Measurements from ENCODE around the gene CEP70. TPM values are rescaled to one million over a fixed set of nuclear protein-coding genes. Genes with fewer than 3 reads are reported as not detected.
A peak's percentile ranks its signal among the peaks of the same experiment; 100 is the strongest.
"Not testable (repeated sequence)": the region's sequence is repeated elsewhere in the genome, so short reads cannot be mapped to it uniquely, and the experiment has no call there.

CEP70 gene
- total RNA-seq, 2 experiments from 2014 or later = 9.3 to 11.4 TPM

DNA sequence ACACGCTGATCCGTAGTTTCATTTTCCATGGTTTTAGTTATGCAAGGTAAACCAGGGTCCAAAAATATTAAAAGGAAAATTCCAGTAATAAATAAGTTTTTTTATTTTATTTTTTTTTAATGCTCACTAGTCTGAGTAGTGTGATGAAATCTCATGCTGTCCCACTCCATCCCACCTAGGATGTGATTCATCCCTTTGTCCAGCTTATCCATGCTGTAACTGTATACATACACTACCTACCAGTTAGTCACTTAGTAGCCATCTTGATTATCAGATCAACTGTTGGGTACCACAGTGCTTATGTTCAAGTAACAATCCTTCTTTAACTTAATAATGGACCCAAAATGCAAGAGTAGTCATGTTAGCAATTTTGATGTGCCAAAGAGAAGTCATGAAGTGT, 84.5 kb downstream of the CEP70 start:
- Mint-ChIP-seq H3K36me3 (ENCODE audit: low read depth) (no peaks in the 10 kb centered on the region), H3K4me3 (no peak overlapping the region), H3K4me1 (peaks cover 8% of the 10 kb centered on the region), H3K27me3 (no peaks in the 10 kb centered on the region), H3K9me3 (ENCODE audit: low read depth) (no peaks in the 10 kb centered on the region), H3K27ac (no peak overlapping the region)
- POLR2A ChIA-PET = no interaction called here
- DNase-seq (no peak), ATAC-seq (no peak)
- intact Hi-C loops (cut with DNase I, micrococcal nuclease) = no loop called here
- CTCF ChIA-PET = no interaction called here

GRCh38 chr3:138507524-138507923, 86.5 kb downstream of the CEP70 start:
- Mint-ChIP-seq H3K4me1 (no peaks in the 10 kb centered on the region), H3K9me3 (ENCODE audit: low read depth) (no peaks in the 10 kb centered on the region), H3K36me3 (ENCODE audit: low read depth) (peaks cover 2% of the 10 kb centered on the region), H3K27me3 (no peaks in the 10 kb centered on the region), H3K27ac (no peak overlapping the region), H3K4me3 (no peak overlapping the region)
- DNase-seq (no peak), ATAC-seq (no peak)
- CTCF ChIA-PET = interaction anchor here (1.9 kb wide), 1 partner anchor 28 kb away, joined by 5 read pairs; no protein-coding TSS in a partner anchor
- intact Hi-C loops (cut with DNase I, micrococcal nuclease) = no loop called here
- POLR2A ChIA-PET = no interaction called here

- ChIA-PET POLR2A (no interaction called here), CTCF (no interaction called here)
- no peak for DNase-seq
- no peak overlapping the region for H3K27ac Mint-ChIP-seq
- no peaks in the 10 kb centered on the region for H3K27me3 Mint-ChIP-seq
- intact Hi-C loops (cut with DNase I, micrococcal nuclease) = no loop called here
- peaks cover 14% of the 10 kb centered on the region for H3K36me3 Mint-ChIP-seq (ENCODE audit: low read depth)
- no peak overlapping the region for H3K4me3 Mint-ChIP-seq
- H3K4me1 Mint-ChIP-seq = peaks cover 2% of the 10 kb centered on the region
- H3K9me3 Mint-ChIP-seq (ENCODE audit: low read depth) = no peaks in the 10 kb centered on the region
- no peak for ATAC-seq
Measured at GRCh38 chr3:138498991-138499390, 95.1 kb downstream of the CEP70 start.

GRCh38 chr3:138497851-138498250, 96.2 kb downstream of the CEP70 start:
- intact Hi-C loops (cut with DNase I, micrococcal nuclease) = no loop called here
- DNase-seq = no peak
- Mint-ChIP-seq H3K27ac (no peak overlapping the region), H3K4me1 (peaks cover 2% of the 10 kb centered on the region), H3K9me3 (ENCODE audit: low read depth) (no peaks in the 10 kb centered on the region), H3K4me3 (no peak overlapping the region), H3K36me3 (ENCODE audit: low read depth) (peaks cover 20% of the 10 kb centered on the region), H3K27me3 (no peaks in the 10 kb centered on the region)
- POLR2A ChIA-PET = no interaction called here
- no peak for ATAC-seq
- CTCF ChIA-PET = interaction anchor here (0.6 kb wide), 1 partner anchor 19 kb away, joined by 3 read pairs; no protein-coding TSS in a partner anchor

GRCh38 chr3:138497021-138497420, 97.0 kb downstream of the CEP70 start:
- DNase-seq (no peak), ATAC-seq (no peak)
- POLR2A ChIA-PET = no interaction called here
- Mint-ChIP-seq H3K9me3 (ENCODE audit: low read depth) (no peaks in the 10 kb centered on the region), H3K4me1 (peaks cover 2% of the 10 kb centered on the region), H3K36me3 (ENCODE audit: low read depth) (peaks cover 21% of the 10 kb centered on the region), H3K27me3 (no peaks in the 10 kb centered on the region), H3K27ac (no peak overlapping the region), H3K4me3 (no peak overlapping the region)
- intact Hi-C loops (cut with DNase I, micrococcal nuclease) = no loop called here
- CTCF ChIA-PET = no interaction called here

DNA sequence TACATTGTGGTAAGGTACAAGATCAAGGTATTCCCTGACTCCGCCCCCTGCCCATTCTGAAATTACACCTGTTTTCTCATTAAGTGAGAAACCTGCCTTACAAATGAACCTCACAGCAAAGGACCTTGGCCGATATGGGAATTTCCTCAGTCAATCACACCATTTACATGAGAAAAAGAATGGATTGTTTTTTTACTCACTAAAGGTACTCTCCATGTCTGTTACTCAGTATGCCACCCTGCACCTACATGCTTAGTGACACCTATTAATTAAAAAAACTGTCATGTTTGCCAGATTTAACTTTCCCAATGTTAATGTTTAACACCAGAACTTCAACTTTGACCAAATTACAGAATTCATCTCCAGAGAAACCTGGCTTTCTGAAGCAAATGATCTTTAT, 97.6 kb downstream of the CEP70 start:
- intact Hi-C loops (cut with DNase I, micrococcal nuclease) = no loop called here
- DNase-seq = no peak
- CTCF ChIA-PET = no interaction called here
- peaks cover 2% of the 10 kb centered on the region for H3K9me3 Mint-ChIP-seq (ENCODE audit: low read depth)
- no peak overlapping the region for H3K4me3 Mint-ChIP-seq
- H3K27ac Mint-ChIP-seq = no peak overlapping the region
- H3K4me1 Mint-ChIP-seq = peaks cover 2% of the 10 kb centered on the region
- POLR2A ChIA-PET = no interaction called here
- no peaks in the 10 kb centered on the region for H3K27me3 Mint-ChIP-seq
- H3K36me3 Mint-ChIP-seq (ENCODE audit: low read depth) = peaks cover 22% of the 10 kb centered on the region
- no peak for ATAC-seq

- POLR2A ChIA-PET; DNase-seq; H3K9me3 Mint-ChIP-seq (ENCODE audit: low read depth); intact Hi-C loops (cut with DNase I, micrococcal nuclease); H3K27ac Mint-ChIP-seq; H3K4me3 Mint-ChIP-seq; CTCF ChIA-PET; H3K27me3 Mint-ChIP-seq; H3K4me1 Mint-ChIP-seq; ATAC-seq: not testable (repeated sequence)
- peaks cover 22% of the 10 kb centered on the region for H3K36me3 Mint-ChIP-seq (ENCODE audit: low read depth)
Measured at GRCh38 chr3:138495638-138496037, 98.4 kb downstream of the CEP70 start.

GRCh38 chr3:138494607-138494929, 99.5 kb downstream of the CEP70 start:
- Mint-ChIP-seq H3K9me3 (ENCODE audit: low read depth) (peaks cover 4% of the 10 kb centered on the region), H3K27ac (no peak overlapping the region), H3K4me1 (peaks cover 2% of the 10 kb centered on the region), H3K27me3 (no peaks in the 10 kb centered on the region), H3K4me3 (no peak overlapping the region), H3K36me3 (ENCODE audit: low read depth) (peaks cover 21% of the 10 kb centered on the region)
- ChIA-PET POLR2A (no interaction called here), CTCF (no interaction called here)
- intact Hi-C loops (cut with DNase I, micrococcal nuclease) = no loop called here
- DNase-seq (no peak), ATAC-seq (no peak)

DNA sequence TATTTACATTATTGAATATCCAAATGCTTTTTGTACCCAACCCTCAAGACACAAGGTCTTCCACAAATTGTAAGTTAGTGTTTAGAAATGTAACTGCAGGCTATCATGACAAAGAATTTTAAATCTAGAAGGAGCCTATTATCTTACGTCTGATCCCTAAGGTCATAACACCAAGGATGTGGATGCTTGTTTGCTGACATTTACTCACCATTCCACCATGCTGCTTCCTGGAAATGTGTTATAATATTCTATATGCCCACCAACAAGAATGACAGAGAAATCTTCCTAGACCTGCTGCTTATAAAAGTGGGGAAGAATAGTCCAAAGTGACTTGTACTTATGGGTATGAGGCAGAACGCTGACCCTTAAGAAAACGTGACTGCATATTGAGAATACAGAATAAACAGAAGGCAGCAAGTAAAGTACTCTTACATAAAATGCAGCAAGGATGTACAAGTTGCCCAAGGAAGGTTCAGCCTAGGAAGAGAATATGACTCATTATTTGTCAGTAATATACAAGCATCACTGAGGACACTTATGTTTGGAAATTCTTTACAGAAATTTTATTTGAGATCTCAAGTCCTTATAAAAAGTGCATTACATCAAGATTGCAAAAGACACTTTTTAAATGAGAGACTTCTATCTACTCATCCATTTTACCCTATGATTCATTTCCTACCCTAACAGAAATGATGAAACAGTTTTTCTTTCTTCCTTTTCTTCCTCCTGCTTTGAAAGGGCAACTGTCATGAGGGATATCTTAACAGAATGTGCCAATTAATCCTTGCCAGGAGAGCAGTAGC, 100.1 kb downstream of the CEP70 start:
- H3K27ac Mint-ChIP-seq = no peak overlapping the region
- no peak overlapping the region for H3K4me3 Mint-ChIP-seq
- intact Hi-C loops (cut with DNase I, micrococcal nuclease) = no loop called here
- ATAC-seq = peak; percentile 47
- peaks cover 8% of the 10 kb centered on the region for H3K9me3 Mint-ChIP-seq (ENCODE audit: low read depth)
- peaks cover 20% of the 10 kb centered on the region for H3K36me3 Mint-ChIP-seq (ENCODE audit: low read depth)
- no peak for DNase-seq
- ChIA-PET CTCF (no interaction called here), POLR2A (no interaction called here)
- no peaks in the 10 kb centered on the region for H3K27me3 Mint-ChIP-seq
- H3K4me1 Mint-ChIP-seq = peaks cover 2% of the 10 kb centered on the region

GRCh38 chr3:138492980-138493675, 100.9 kb downstream of the CEP70 start:
- intact Hi-C loops (cut with DNase I, micrococcal nuclease) = no loop called here
- ChIA-PET POLR2A (no interaction called here), CTCF (no interaction called here)
- no peak overlapping the region for H3K4me3 Mint-ChIP-seq
- peaks cover 21% of the 10 kb centered on the region for H3K36me3 Mint-ChIP-seq (ENCODE audit: low read depth)
- DNase-seq = no peak
- H3K9me3 Mint-ChIP-seq (ENCODE audit: low read depth) = peaks cover 11% of the 10 kb centered on the region
- no peaks in the 10 kb centered on the region for H3K27me3 Mint-ChIP-seq
- no peak for ATAC-seq
- no peak overlapping the region for H3K27ac Mint-ChIP-seq
- peaks cover 2% of the 10 kb centered on the region for H3K4me1 Mint-ChIP-seq

GRCh38 chr3:138491971-138492370, 102.1 kb downstream of the CEP70 start:
- no peak overlapping the region for H3K27ac Mint-ChIP-seq
- ChIA-PET CTCF (no interaction called here), POLR2A (no interaction called here)
- ATAC-seq (no peak), DNase-seq (no peak)
- H3K4me3 Mint-ChIP-seq = no peak overlapping the region
- peaks cover 19% of the 10 kb centered on the region for H3K9me3 Mint-ChIP-seq (ENCODE audit: low read depth)
- H3K36me3 Mint-ChIP-seq (ENCODE audit: low read depth) = peaks cover 22% of the 10 kb centered on the region
- intact Hi-C loops (cut with DNase I, micrococcal nuclease) = no loop called here
- no peaks in the 10 kb centered on the region for H3K27me3 Mint-ChIP-seq
- peaks cover 2% of the 10 kb centered on the region for H3K4me1 Mint-ChIP-seq

DNA sequence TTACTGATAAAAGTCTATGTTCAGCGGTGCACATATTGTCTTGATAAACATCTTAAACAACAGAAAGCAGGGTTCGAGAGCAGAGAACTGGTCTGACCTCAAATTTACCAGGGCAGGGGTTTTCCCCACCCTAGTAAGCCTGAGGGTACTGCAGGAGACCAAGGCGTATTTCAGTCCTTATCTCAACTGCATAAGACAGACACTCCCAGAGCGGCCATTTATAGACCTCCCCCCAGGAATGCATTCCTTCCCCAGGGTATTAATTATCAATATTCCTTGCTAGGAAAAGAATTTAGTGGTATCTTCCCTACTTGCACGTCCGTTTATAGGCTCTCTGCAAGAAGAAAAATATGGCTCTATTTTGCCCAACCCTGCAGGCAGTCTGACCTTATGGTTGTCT, 107.5 kb downstream of the CEP70 start:
- H3K36me3 Mint-ChIP-seq (ENCODE audit: low read depth); H3K27ac Mint-ChIP-seq; ATAC-seq; DNase-seq; H3K4me3 Mint-ChIP-seq; CTCF ChIA-PET; H3K4me1 Mint-ChIP-seq; intact Hi-C loops (cut with DNase I, micrococcal nuclease); POLR2A ChIA-PET; H3K27me3 Mint-ChIP-seq: not testable (repeated sequence)
- H3K9me3 Mint-ChIP-seq (ENCODE audit: low read depth) = peaks cover 34% of the 10 kb centered on the region

All from activated CD4-positive, alpha-beta T cell treated with anti-CD3 and anti-CD28 coated beads for 36 hours (primary cell).